Smooth muscle cell (in vitro differentiated cells): Measurements from ENCODE around the gene GALNT2. TPM values are rescaled to one million over a fixed set of nuclear protein-coding genes. Genes with fewer than 3 reads are reported as not detected.
A peak's percentile ranks its signal among the peaks of the same experiment; 100 is the strongest.

Experiments
- DNase-seq: peaks from one replicate; lab custom pipeline; 2025; ENCODE audit not compliant: unreplicated experiment; lab: John Stamatoyannopoulos, UW
- H2AFZ ChIP-seq: fragments of 200-600 bp; sonication (generic); 2 replicates; pipeline ENCODE4 v1.6.0; 2016; ENCODE audit warnings: antibody characterized with exemption, low read depth, mild to moderate bottlenecking
- H3F3A ChIP-seq: fragments of 200-600 bp; sonication (generic); 2 replicates; pipeline ENCODE4 v1.6.0; 2017; ENCODE audit warnings: antibody characterized with exemption, low read depth
- H3K27ac ChIP-seq: fragments of 200-600 bp; sonication (generic); 2 replicates; pipeline ENCODE4 v1.5.1; 2016; ENCODE audit warnings: low read depth, mild to moderate bottlenecking
- H3K27me3 ChIP-seq: fragments of 200-600 bp; sonication (generic); 2 replicates; pipeline ENCODE4 v1.6.1; 2016; ENCODE audit warnings: low read depth, mild to moderate bottlenecking
- H3K36me3 ChIP-seq: fragments of 200-600 bp; sonication (generic); 2 replicates; pipeline ENCODE4 v1.5.1; 2016; ENCODE audit warnings: low read depth
- H3K4me1 ChIP-seq: fragments of 200-600 bp; sonication (generic); 2 replicates; pipeline ENCODE4 v1.5.1; 2016; ENCODE audit warnings: low read depth
- H3K4me2 ChIP-seq: fragments of 200-600 bp; sonication (generic); 2 replicates; pipeline ENCODE4 v1.6.0; 2016; ENCODE audit warnings: mild to moderate bottlenecking
- H3K4me3 ChIP-seq: fragments of 200-600 bp; sonication (generic); 2 replicates; pipeline ENCODE4 v1.5.1; 2016; ENCODE audit warnings: mild to moderate bottlenecking
- H3K79me2 ChIP-seq: fragments of 200-600 bp; sonication (generic); 2 replicates; pipeline ENCODE4 v1.6.0; 2016; ENCODE audit warnings: low read depth, mild to moderate bottlenecking
- H3K9ac ChIP-seq: fragments of 200-600 bp; sonication (generic); 2 replicates; pipeline ENCODE4 v1.6.0; 2016; ENCODE audit warnings: low read depth
- H3K9me3 ChIP-seq: fragments of 200-600 bp; sonication (generic); replicated peaks from 2 replicates; pipeline ENCODE4 v1.5.1; 2016; ENCODE audit warnings: low read depth
- H4K20me1 ChIP-seq: fragments of 200-600 bp; sonication (generic); 2 replicates; pipeline ENCODE4 v1.6.0; 2016; ENCODE audit warnings: low read depth
- WGBS: methylation state at CpG from one replicate; pipeline ENCODE4 v1.1.7; 2016; ENCODE audit warnings: low lambda C conversion rate; 5-methylcytosine and 5-hydroxymethylcytosine counted together
- polyA plus RNA-seq: library from polyadenylated mRNA; unstranded; fragments of >200 nt; fragmentation: Nextera tagmentation; extraction: Ambion mirVana; gene quantifications from 2 replicates; pipeline ENCODE4 v1.2.1, GENCODE V29; 2016
- total RNA-seq: library from RNA; depleted of rRNA; stranded (reverse); fragments of >200 nt; gene quantifications from 2 replicates; pipeline ENCODE4 v1.2.3, GENCODE V29; 2014
- TF ChIP-seq, protein P1 (sequence below): fragments of 200-600 bp; sonication (generic); IDR thresholded peaks from 2 replicates; pipeline ENCODE4 v1.5.1; 2017; ENCODE audit warnings: borderline replicate concordance, mild to moderate bottlenecking, antibody characterized with exemption; ENCODE audit not compliant: insufficient read depth, poor library complexity, severe bottlenecking

Gene GALNT2
- total and polyA plus RNA-seq, 2 experiments from 2014 or later, result 76.4 to 152 TPM

DNA sequence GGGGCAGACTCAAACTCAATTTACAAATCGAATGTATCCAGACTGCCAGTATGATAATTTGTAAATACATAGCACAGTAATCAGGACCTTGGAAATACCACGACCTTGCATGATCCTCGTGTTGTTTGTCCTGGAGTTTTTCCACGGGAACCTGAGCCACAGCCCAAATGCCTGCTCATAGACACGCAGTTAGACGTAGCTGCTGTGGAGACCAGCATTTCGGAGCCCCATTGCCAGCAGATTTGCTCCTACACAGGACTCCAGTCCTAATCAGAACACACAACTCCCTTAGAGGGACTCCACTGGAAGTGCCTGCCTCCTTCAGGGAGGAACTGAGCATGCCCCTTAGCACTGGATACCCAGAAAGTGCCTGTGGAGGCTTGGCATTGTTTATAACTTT lies 163.2 kb downstream of the GALNT2 start:
- Histone ChIP-seq H3K4me2 (no peak overlapping the region), H2AFZ (no peak overlapping the region), H3K27ac (no peak overlapping the region), H3K27me3 (no peaks in the 10 kb centered on the region), H3F3A (no peaks in the 10 kb centered on the region), H3K79me2 (peaks cover 15% of the 10 kb centered on the region), H3K36me3 (no peaks in the 10 kb centered on the region), H3K4me3 (no peak overlapping the region), H3K9ac (no peak overlapping the region), H3K4me1 (peaks cover 3% of the 10 kb centered on the region), H4K20me1 (peaks cover 78% of the 10 kb centered on the region), H3K9me3 (no peaks in the 10 kb centered on the region)
- TF ChIP-seq, protein P1, sequence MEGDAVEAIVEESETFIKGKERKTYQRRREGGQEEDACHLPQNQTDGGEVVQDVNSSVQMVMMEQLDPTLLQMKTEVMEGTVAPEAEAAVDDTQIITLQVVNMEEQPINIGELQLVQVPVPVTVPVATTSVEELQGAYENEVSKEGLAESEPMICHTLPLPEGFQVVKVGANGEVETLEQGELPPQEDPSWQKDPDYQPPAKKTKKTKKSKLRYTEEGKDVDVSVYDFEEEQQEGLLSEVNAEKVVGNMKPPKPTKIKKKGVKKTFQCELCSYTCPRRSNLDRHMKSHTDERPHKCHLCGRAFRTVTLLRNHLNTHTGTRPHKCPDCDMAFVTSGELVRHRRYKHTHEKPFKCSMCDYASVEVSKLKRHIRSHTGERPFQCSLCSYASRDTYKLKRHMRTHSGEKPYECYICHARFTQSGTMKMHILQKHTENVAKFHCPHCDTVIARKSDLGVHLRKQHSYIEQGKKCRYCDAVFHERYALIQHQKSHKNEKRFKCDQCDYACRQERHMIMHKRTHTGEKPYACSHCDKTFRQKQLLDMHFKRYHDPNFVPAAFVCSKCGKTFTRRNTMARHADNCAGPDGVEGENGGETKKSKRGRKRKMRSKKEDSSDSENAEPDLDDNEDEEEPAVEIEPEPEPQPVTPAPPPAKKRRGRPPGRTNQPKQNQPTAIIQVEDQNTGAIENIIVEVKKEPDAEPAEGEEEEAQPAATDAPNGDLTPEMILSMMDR, result no peak
- DNase-seq, result no peak
- WGBS, result 92% methylated on average over 7 of the region's 7 CpGs

DNA sequence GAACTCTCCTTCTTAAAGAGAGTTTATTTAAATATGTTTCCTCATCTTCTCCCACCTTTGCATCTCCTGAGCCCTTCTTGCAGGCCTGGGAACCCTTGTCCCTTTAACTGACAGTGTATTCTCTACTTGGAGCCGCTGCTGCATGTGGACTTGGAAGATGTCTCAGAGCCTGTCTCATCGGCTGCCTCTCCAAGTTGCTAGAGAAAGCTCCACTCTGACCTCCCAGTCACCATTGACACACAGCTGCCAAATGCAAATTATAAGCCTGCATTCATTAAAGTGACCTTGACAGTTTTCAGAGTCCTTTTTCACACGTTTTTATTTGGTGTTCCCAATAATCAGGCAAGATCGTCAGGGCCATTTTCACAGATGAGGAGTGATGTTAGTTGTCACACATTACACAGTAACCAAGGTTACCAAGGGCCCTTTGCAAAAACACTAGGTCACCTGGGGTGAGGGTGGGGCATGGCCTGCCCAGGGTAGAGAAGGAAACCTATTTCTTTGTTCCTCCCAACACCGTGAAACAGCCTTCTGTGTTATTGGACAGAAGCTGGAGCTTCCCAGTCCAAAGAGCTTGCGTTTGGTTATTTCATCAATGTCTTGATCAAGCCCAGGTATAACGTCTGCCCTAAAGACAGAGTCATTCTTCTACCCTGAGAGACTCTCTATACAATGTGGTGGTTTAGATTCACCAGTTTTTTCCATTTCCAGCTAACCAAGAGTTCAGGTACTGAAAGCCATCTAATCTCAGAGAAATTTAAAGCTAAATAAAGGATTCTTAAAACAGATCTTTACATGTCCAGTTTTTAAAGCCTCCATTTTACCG lies 164.1 kb downstream of the GALNT2 start:
- 77% methylated on average over 8 of the region's 8 CpGs for WGBS
- Histone ChIP-seq H3K27ac (no peak overlapping the region), H3K9me3 (no peaks in the 10 kb centered on the region), H3K4me2 (no peak overlapping the region), H3K36me3 (no peaks in the 10 kb centered on the region), H4K20me1 (peaks cover 79% of the 10 kb centered on the region), H3F3A (no peaks in the 10 kb centered on the region), H3K9ac (no peak overlapping the region), H3K27me3 (no peaks in the 10 kb centered on the region), H3K4me3 (no peak overlapping the region), H2AFZ (no peak overlapping the region), H3K4me1 (peaks cover 3% of the 10 kb centered on the region), H3K79me2 (peaks cover 10% of the 10 kb centered on the region)
- DNase-seq, result no peak
- TF ChIP-seq, protein P1, result no peak

DNA sequence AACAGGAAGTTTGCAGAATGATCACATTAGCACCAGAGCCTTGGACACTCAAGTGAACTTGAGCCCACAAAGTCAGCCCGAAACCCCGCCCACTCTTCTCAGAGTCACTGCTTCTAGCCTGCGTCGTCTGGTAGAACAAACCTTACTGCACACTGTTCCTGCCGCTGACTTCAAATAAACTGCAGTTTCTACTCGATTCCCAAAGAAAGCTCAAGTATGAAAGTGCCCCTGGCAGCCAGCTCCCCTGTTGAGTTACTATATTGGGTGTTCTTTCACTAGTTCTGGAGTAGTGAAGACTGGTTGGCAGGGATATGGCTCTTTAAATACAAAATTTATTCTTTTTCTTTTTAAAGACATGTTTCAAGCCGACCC lies 164.7 kb downstream of the GALNT2 start:
- TF ChIP-seq, protein P1, result no peak
- peak overlapping the region; percentile 67 for H3K4me2 ChIP-seq
- no peaks in the 10 kb centered on the region for H3K36me3 ChIP-seq
- DNase-seq, result no peak
- H3K9ac ChIP-seq, result no peak overlapping the region
- no peaks in the 10 kb centered on the region for H3K9me3 ChIP-seq
- no peak overlapping the region for H2AFZ ChIP-seq
- peak overlapping the region; percentile 10 for H3K27ac ChIP-seq
- peaks cover 8% of the 10 kb centered on the region for H3K79me2 ChIP-seq
- H3K27me3 ChIP-seq, result no peaks in the 10 kb centered on the region
- H4K20me1 ChIP-seq, result peaks cover 79% of the 10 kb centered on the region
- H3F3A ChIP-seq, result peaks cover 4% of the 10 kb centered on the region
- peak overlapping the region; percentile 19 for H3K4me3 ChIP-seq
- H3K4me1 ChIP-seq, result peaks cover 3% of the 10 kb centered on the region
- WGBS, result 51% methylated on average over 7 of the region's 7 CpGs

GRCh38 chr1:230232371-230232771 lies 165.3 kb downstream of the GALNT2 start:
- WGBS, result 48% methylated on average over 10 of the region's 10 CpGs
- no peak overlapping the region for H2AFZ ChIP-seq
- peaks cover 4% of the 10 kb centered on the region for H3F3A ChIP-seq
- TF ChIP-seq, protein P1, result no peak
- no peak overlapping the region for H3K9ac ChIP-seq
- no peak for DNase-seq
- H3K4me2 ChIP-seq, result peak overlapping the region; percentile 67
- peaks cover 86% of the 10 kb centered on the region for H4K20me1 ChIP-seq
- no peaks in the 10 kb centered on the region for H3K27me3 ChIP-seq
- H3K4me3 ChIP-seq, result no peak overlapping the region
- peaks cover 8% of the 10 kb centered on the region for H3K79me2 ChIP-seq
- H3K36me3 ChIP-seq, result no peaks in the 10 kb centered on the region
- peaks cover 3% of the 10 kb centered on the region for H3K4me1 ChIP-seq
- no peak overlapping the region for H3K27ac ChIP-seq
- H3K9me3 ChIP-seq, result no peaks in the 10 kb centered on the region
